ENCODE data around the gene EVA1A.
A peak's percentile ranks its signal among the peaks of the same experiment; 100 is the strongest.

EVA1A gene, protein sequence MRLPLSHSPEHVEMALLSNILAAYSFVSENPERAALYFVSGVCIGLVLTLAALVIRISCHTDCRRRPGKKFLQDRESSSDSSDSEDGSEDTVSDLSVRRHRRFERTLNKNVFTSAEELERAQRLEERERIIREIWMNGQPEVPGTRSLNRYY

DNA sequence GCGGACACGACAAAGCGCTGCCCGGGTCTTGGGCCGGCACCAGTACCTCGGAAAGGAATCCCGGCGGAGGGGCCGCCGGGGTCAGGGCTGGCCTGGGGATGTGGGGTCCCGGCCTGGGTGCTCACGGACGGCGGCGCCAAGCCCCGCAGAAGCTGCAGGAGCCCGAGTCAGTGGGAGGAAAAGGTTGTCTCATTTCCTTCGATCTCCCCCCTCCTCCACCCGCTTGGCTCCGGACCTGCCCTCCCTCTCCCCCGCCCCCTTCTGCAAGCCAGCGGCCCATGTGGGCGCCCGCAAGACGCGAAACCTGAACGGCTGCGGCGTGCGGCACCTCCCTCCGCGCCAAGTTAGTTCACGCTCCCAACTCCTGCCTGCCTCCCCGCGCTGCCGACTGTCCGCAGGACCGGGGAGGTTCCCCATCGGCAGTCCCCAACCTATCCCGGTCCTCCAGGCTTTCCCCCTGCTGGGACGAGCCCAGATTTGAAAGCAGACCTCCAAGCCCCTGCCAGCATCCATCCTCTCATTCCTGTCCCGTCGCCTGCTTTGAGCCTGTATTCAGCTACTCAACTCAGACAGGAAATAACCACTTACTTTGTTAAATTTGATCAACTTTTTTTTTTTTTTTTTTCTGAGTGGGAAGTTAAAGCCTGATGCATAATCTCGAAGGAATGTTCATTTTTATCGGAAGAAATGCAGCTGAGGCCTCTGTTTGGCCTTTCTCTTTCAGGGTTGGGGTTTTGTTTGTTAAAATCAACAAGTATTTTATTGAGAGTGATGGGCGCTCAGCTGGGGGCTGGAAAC lies at the start of gene EVA1A:
Gene EVA1A, minus strand, starts transcription at position 172 of the 798 bp plus-strand sequence. CDS start 42,799 bp downstream, outside the sequence.
- DNase-seq = peak; percentile 11

DNA sequence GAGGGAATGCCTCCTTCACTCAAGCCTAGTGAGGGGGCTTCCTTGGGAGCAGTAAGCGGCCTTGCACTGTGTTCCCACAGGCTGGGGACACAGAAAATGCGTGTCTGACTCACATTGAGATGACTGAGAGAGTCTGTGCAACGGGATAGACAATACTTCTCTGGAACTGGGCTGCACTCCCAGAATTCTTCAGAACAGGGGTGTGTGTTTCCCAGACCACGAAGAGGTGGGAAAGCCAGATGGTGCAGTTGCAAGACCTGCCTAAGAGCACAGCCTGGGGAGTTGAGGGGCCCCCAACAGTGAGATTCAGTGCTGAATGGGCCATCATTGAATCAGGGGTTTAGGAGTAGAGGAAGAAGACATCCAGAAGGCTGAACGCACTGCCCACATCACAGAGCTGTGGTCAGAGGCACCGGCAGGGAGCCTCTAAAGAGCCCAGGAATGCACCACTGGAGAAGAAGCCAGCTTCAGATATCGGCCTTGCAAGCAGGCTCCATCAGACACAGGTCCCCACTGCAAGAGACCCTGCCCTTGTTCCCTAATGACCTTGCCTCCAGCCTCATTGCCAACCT lies 49.3 kb upstream of the EVA1A start:
- DNase-seq = no peak

- no peak for DNase-seq
Measured at GRCh38 chr2:75609334-75609689, 48.6 kb upstream of the EVA1A start.

GRCh38 chr2:75608684-75609333 lies 48.1 kb upstream of the EVA1A start:
- peak; percentile 43 for DNase-seq

- DNase-seq = no peak
Measured at GRCh38 chr2:75607988-75608683, 47.4 kb upstream of the EVA1A start.

GRCh38 chr2:75607400-75607798 lies 46.7 kb upstream of the EVA1A start:
- DNase-seq = no peak

DNA sequence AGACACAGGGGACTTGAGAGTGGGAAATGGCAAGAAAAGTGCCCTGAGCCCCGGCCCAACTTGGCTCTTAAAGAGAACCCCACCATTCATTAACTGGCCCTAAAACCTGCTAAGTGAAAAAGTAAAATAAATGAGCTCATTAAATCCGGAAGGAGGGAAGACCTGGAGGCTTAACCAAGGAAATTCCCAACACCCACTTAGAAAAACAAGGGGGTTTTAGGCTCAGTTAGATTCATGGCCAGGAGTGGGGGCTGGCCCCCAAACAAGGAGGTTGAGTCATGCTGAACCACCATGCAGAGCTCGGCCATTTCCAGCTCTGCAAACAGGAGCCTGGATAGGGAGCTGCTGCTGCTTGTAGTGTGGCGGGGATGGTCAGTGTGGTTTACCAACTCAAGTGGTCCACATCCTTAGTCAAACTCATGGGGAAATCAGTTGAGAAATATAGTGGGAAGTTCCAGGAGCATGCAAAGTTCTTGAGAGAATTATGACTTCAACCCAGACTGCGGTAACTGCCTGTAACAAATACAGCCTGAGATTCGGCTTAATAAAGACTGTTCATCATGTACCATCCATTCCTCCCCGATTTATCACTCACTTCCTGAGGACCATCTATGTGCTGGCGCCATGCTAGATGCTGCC lies 46.1 kb upstream of the EVA1A start:
- no peak for DNase-seq

- no peak for DNase-seq
Measured at GRCh38 chr2:75605770-75606529, 45.2 kb upstream of the EVA1A start.

DNA sequence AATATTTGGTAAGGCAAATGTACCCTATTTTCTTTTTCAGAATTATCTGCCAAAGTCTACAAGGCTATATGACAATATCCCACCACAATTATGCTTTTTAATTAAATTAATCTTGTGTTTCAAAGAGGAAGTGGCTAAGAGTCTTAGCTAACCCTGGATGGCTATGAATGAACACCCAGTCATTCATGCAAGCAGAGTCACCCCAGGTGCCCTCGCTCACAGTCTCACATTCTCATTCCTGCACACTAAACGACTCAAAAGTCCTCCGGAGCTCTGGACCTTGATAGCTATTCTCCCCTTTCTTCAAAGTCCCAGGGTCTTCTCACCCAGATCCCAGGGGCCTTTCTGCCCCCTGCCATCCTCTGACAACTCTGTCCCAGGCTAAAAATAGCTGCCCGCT lies 43.7 kb upstream of the EVA1A start:
- no peak for DNase-seq

DNA sequence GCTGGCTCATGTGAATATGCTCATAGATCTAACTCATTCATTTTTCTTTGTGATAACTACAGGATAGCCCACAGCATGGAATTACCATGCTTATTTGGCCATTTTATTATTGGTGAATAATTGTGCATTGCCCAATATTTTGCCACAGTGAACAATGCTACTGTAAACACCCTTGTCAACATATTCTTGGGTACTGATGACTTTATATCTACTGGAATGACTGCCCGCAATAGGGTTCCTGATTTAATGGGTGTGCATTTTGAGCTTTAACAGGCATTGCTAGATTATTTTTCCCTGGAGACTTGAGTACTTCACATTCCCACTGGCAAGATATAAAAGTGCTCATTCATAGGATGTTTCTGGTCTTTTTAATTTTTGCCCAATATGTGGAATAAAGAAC lies 42.7 kb upstream of the EVA1A start:
- DNase-seq = no peak

GRCh38 chr2:75602724-75603342 lies 42.1 kb upstream of the EVA1A start:
- no peak for DNase-seq

DNA sequence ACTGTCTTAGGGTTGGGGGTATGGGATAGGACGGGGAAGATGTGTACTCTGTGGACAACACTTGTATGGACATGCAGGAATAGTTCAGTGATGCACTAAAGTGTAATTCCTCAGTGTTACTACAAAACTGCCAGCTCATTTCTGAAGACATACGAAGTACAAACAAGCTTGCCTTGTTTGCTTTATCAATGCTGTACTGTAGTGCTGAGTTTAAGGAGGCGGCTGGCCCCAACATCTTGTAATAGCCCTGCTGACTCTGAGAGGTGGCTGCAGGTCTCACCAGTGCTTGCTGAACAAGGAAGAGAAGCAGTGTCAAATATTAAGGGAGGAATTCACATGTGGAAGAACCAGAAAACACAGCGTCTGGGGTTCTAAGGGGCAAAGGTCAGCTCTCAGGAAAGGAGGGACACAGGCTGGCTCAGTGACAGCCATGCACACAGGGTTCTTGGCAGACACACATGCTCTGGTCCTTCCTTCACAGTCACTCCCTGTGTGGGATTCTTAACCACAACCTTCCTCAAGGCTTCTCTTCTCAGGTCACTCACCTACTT lies 39.8 kb upstream of the EVA1A start:
- no peak for DNase-seq

- no peak for DNase-seq
Measured at GRCh38 chr2:75598589-75599155, 37.9 kb upstream of the EVA1A start.

GRCh38 chr2:75597949-75598348 lies 37.2 kb upstream of the EVA1A start:
- no peak for DNase-seq

GRCh38 chr2:75596784-75597183 lies 36.0 kb upstream of the EVA1A start:
- DNase-seq = no peak

DNA sequence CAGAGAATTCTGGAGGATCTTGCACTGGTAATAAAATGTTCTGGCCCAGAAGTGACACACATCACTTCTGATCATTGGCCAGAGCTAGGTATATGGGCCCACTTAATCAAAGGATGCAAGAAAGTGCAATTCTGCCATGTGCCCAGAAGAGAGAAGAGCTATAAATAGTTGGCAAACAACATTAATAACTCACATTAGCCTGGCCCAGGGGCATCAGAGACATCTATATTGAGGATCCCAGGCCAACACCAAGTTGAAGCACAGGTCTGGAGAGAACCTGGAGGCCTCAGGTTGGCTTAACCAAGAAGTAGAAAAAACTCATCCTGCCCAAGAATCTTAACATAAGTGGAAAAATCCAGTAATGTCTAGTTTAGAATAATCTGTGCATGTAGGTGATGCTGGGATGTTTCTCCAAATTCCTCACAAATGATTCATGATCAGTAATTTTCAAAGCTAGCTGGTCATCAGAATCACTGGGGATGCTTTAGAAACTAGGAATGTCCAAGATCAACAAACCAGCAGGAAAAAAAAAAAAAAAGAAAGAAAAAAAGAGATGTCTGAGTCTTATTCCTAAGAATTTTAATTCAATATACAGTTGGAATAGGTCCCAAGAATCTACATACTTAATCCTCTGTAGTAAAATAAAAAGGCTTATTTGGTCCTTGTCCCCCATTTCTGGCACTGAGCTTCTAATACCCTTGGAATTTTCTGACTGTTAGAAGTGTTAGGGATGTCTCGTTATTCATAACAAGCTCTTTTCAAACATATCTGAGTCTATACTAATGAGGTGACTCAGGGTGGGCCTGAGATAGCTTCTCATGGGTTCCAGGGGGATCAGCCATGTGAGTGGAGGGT lies 35.0 kb upstream of the EVA1A start:
- no peak for DNase-seq

GRCh38 chr2:75594596-75594995 lies 33.9 kb upstream of the EVA1A start:
- DNase-seq = no peak

DNA sequence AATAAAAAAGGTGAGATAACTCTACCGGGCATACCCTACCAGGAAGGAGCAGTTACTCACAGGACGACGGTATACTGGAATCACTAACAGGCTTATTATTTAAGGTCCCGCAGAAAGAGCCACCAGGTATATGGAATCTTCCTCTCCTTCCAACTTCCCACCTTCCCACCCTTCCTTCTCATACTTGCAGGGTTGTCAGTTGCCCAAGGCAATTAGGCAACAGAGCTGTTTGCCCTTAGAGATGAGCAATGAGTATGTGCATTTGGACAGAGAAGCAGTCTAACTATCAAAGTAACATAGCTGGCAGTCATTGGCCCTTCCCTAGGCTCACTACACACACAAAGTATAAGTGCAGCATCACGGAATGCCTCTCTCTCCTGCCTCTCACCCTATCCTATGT lies 32.1 kb upstream of the EVA1A start:
- DNase-seq = no peak

DNA sequence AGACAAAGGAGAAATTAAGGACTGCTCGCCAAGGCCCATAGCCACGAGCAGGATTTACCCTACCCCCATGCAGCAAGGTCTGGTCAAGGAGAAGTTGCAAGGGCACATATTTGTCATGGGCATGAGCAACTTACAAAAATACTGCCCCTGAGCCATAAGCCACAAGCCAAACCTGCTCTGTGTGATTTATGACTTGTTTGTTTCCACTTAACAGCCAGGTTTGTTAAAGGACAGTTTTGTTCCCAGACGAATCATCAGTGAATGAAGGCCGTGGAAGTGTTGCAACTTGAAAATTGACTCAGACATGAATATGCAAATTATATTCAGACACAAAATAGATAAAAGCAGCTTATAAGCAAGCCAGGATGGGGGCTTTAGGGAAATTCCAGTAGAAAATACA lies 31.3 kb upstream of the EVA1A start:
- no peak for DNase-seq

All from NCI-H1436 (cell line).